SH-SY5Y (cell line): Measurements from ENCODE around the gene DCUN1D2.

Experiments
- GATA2 ChIP-seq: IDR thresholded peaks from 2 replicates; pipeline ENCODE4 v1.6.1; 2011; ENCODE audit warnings: mild to moderate bottlenecking, low read depth, low read length
- GATA3 ChIP-seq: IDR thresholded peaks from 2 replicates; pipeline ENCODE4 v1.6.1; 2011; ENCODE audit warnings: low read depth, mild to moderate bottlenecking, low read length, moderate library complexity

GRCh38 chr13:113539822-113540221, 49.3 kb upstream of the DCUN1D2 start:
- no peak for TF ChIP-seq GATA2
- TF ChIP-seq GATA3 = no peak
